A549 (cell line): Measurements from ENCODE around the gene ZNF521. TPM values are rescaled to one million over a fixed set of nuclear protein-coding genes. Genes with fewer than 3 reads are reported as not detected.

Source experiments
- ATAC-seq, 2 experiments: fragments of 200-7000 bp in 1 of 2; fragments of >200 bp in 1 of 2; cut with Nextera tagmentation in 1 of 2; cut with Tn5 transposase in 1 of 2; 3 replicates each; pipeline versions ENCODE4 v1.8.0 to v1.9.1; 2018 to 2020; ENCODE audit warnings: mild to moderate bottlenecking in 1 of 2, moderate library complexity in 1 of 2
- CTCF ChIA-PET: fragments of 300-600 bp; sonication (Branson Sonifier 250); formaldehyde crosslinking; extraction: SDS; loops from one replicate; lab custom pipeline; 2021; ENCODE audit warnings: antibody characterized with exemption, inconsistent platforms; lab: Yijun Ruan, JAX
- POLR2A ChIA-PET: fragments of 350-600 bp; formaldehyde crosslinking; extraction: SDS; loops from one replicate; lab custom pipeline; 2021; ENCODE audit warnings: antibody characterized with exemption, inconsistent platforms; lab: Yijun Ruan, JAX
- DNase-seq, 2 experiments: peaks; one replicate each; pipeline versions ENCODE4 v3.0.0 to v3.0.0-alpha.2; 2011 to 2016; ENCODE audit warnings: low read depth in 1 of 2, low spot score in 1 of 2
- FAIRE-seq: peaks from 2 replicates; lab custom pipeline; 2011; peaks lifted over from hg19 to GRCh38; lab: Jason Lieb, UNC
- H3K27ac ChIP-seq, 2 experiments: fragments of >200 bp; sonication (Bioruptor Twin); formaldehyde crosslinking; 3 replicates each; pipeline ENCODE4 v1.5.1; 2016 to 2017
- H3K4me1 ChIP-seq: fragments of >200 bp; sonication (Bioruptor Twin); formaldehyde crosslinking; 3 replicates; pipeline ENCODE4 v1.6.1; 2016
- H3K4me2 ChIP-seq: fragments of >200 bp; sonication (Bioruptor Twin); formaldehyde crosslinking; 3 replicates; pipeline ENCODE4 v1.6.1; 2016
- H3K4me3 ChIP-seq: fragments of >200 bp; sonication (Bioruptor Twin); formaldehyde crosslinking; 3 replicates; pipeline ENCODE4 v1.5.1; 2016
- H3K9me3 ChIP-seq: fragments of >200 bp; sonication (Bioruptor Twin); formaldehyde crosslinking; 3 replicates; pipeline ENCODE4 v1.6.1; 2016
- BHLHE40 ChIP-seq: IDR thresholded peaks from 2 replicates; pipeline ENCODE4 v1.6.1; 2012; ENCODE audit warnings: low read depth, low read length, inconsistent platforms
- CBX2 ChIP-seq: fragments of 200-600 bp; sonication (generic); IDR thresholded peaks from 2 replicates; pipeline ENCODE4 v1.6.1; 2016; ENCODE audit warnings: low read depth, mild to moderate bottlenecking, borderline replicate concordance
- CBX8 ChIP-seq: fragments of 200-600 bp; sonication (generic); IDR thresholded peaks from 2 replicates; pipeline ENCODE4 v1.6.1; 2016
- CEBPB ChIP-seq, 2 experiments: fragments of >200 bp in 1 of 2; sonication (Bioruptor Twin) in 1 of 2; formaldehyde crosslinking in 1 of 2; IDR thresholded peaks; 2 replicates each; pipeline ENCODE4 v1.6.1; 2012 to 2016
- EHF ChIP-seq: fragments of 250-450 bp; sonication (Bioruptor Pico); IDR thresholded peaks from 2 replicates; pipeline ENCODE4 v1.5.0; 2020; ENCODE audit warnings: mild to moderate bottlenecking
- EHMT2 ChIP-seq: fragments of 200-600 bp; sonication (generic); IDR thresholded peaks from 2 replicates; pipeline ENCODE4 v1.6.1; 2016; ENCODE audit warnings: antibody characterized with exemption, low read depth, mild to moderate bottlenecking, moderate library complexity
- FOSL2 ChIP-seq, 2 experiments: fragments of 450-650 bp in 1 of 2; fragments of >200 bp in 1 of 2; sonication (Bioruptor Twin) in 1 of 2; formaldehyde crosslinking; IDR thresholded peaks; 2 replicates each; pipeline versions ENCODE4 v1.5.0 to v1.6.1; 2016 to 2020; ENCODE audit warnings: mild to moderate bottlenecking in 1 of 2, moderate library complexity in 1 of 2
- GATA3 ChIP-seq: IDR thresholded peaks from 2 replicates; pipeline ENCODE4 v1.6.1; 2012; ENCODE audit warnings: borderline replicate concordance
- HOXB5 ChIP-seq: fragments of 250-450 bp; sonication (Bioruptor Pico); IDR thresholded peaks from 2 replicates; pipeline ENCODE4 v1.5.0; 2020; ENCODE audit warnings: mild to moderate bottlenecking, moderate library complexity
- KDM1A ChIP-seq: fragments of 200-600 bp; sonication (generic); IDR thresholded peaks from 2 replicates; pipeline ENCODE4 v1.6.1; 2016; ENCODE audit warnings: low read depth, mild to moderate bottlenecking
- MAZ ChIP-seq: fragments of 150-350 bp; IDR thresholded peaks from 2 replicates; pipeline ENCODE4 v1.6.1; 2014; ENCODE audit warnings: antibody characterized with exemption, low read depth, low read length, borderline replicate concordance
- NFE2L2 ChIP-seq: fragments of 150-350 bp; conservative IDR thresholded peaks from 2 replicates; pipeline ENCODE4 v1.6.1; 2014; ENCODE audit warnings: low read length
- PHF8 ChIP-seq: fragments of 200-600 bp; sonication (generic); IDR thresholded peaks from 2 replicates; pipeline ENCODE4 v1.6.1; 2016; ENCODE audit warnings: low read depth, mild to moderate bottlenecking, antibody characterized with exemption, moderate library complexity, borderline replicate concordance
- POLR2A ChIP-seq: IDR thresholded peaks from 2 replicates; pipeline ENCODE4 v1.6.1; 2012; ENCODE audit warnings: mild to moderate bottlenecking, low read length
- POLR2AphosphoS2 ChIP-seq: conservative IDR thresholded peaks from 2 replicates; pipeline ENCODE4 v1.6.1; 2012; ENCODE audit warnings: low read length, improper control_type of control experiment, inconsistent platforms
- RARB ChIP-seq: fragments of 250-450 bp; sonication (Bioruptor Pico); IDR thresholded peaks from 2 replicates; pipeline ENCODE4 v1.8.0; 2021; ENCODE audit warnings: mild to moderate bottlenecking, moderate library complexity
- RCOR1 ChIP-seq: fragments of 150-350 bp; IDR thresholded peaks from 2 replicates; pipeline ENCODE4 v1.6.1; 2014; ENCODE audit warnings: antibody characterized with exemption, low read length, low read depth
- SMC3 ChIP-seq: fragments of >200 bp; sonication (Bioruptor Twin); formaldehyde crosslinking; IDR thresholded peaks from 3 replicates; pipeline ENCODE4 v1.6.1; 2018; ENCODE audit warnings: inconsistent platforms
- SREBF2 ChIP-seq: fragments of 450-650 bp; IDR thresholded peaks from 2 replicates; pipeline ENCODE4 v1.6.1; 2014; ENCODE audit warnings: mild to moderate bottlenecking, moderate library complexity
- ZFP36 ChIP-seq: fragments of 450-650 bp; IDR thresholded peaks from 2 replicates; pipeline ENCODE4 v1.6.1; 2014; ENCODE audit warnings: borderline replicate concordance; ENCODE audit not compliant: partially characterized antibody
- ZSCAN20 ChIP-seq: fragments of 250-450 bp; sonication (Bioruptor Pico); IDR thresholded peaks from 2 replicates; pipeline ENCODE4 v1.8.0; 2022; ENCODE audit warnings: mild to moderate bottlenecking, moderate library complexity
- WGBS: methylation state at CpG from one replicate; pipeline ENCODE4 v1.1.6; 2017; ENCODE audit errors: missing lambda C conversion rate; 5-methylcytosine and 5-hydroxymethylcytosine counted together
- polyA plus RNA-seq, 4 experiments: library from polyadenylated mRNA; depleted of rRNA in 3 of 4; stranded (reverse); fragments of >200 nt; fragmentation: RNase III in 1 of 4; extraction: RNeasy Plus Mini Kit Qiagen cat#74134 plus additional on column Dnase treatment in 1 of 4; gene quantifications; 2 replicates in 3 of 4; 3 replicates in 1 of 4; pipeline ENCODE4 v1.2.3, GENCODE V29; 2011 to 2017
- TF ChIP-seq, protein P1 (sequence below): fragments of >200 bp; sonication (Bioruptor Twin); formaldehyde crosslinking; IDR thresholded peaks from 2 replicates; pipeline ENCODE4 v1.6.1; 2016
- TF ChIP-seq, protein P2 (sequence below): IDR thresholded peaks from 2 replicates; pipeline ENCODE4 v1.6.1; 2012
- TF ChIP-seq, protein P3 (sequence below): fragments of 250-450 bp; sonication (Bioruptor Pico); IDR thresholded peaks from 2 replicates; pipeline ENCODE4 v1.5.0; 2020; ENCODE audit warnings: low read depth, mild to moderate bottlenecking, moderate library complexity
- TF ChIP-seq, protein P4 (sequence below): IDR thresholded peaks from 2 replicates; pipeline ENCODE4 v1.6.1; 2012; ENCODE audit warnings: low read depth, borderline replicate concordance

Gene ZNF521
- polyA plus RNA-seq, 2 of the 4 experiments (the other 2 are of a cell fraction), result not detected

DNA sequence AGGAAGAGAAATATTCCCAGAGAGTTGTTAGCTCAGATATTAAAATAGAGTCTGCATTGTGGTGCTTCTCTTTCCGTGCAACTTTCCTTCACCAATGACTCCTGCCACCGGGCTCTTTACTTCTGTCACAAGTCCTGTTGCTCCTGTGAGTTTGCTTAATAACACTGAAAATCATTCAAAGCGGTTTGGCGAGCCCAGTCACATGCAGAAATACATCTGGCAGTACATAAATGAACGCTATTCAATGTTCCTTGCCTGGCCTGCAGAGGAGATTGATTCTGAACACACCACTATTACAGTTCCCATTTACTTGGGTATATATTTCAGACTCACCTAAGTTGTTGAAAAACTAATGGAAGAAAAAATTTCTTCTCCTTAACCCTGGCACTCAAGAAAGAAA is 276.6 kb downstream of the ZNF521 start:
- WGBS, result 9% methylated on average over 5 of the region's 5 CpGs
- Histone ChIP-seq H3K4me3 (no peak overlapping the region), H3K4me2 (no peak overlapping the region), H3K27ac (no peak overlapping the region), H3K4me1 (no peaks in the 10 kb centered on the region), H3K9me3 (no peaks in the 10 kb centered on the region)
- no peak for ATAC-seq
- POLR2A ChIA-PET, result no interaction called here
- CTCF ChIA-PET, result no interaction called here
- no peak for DNase-seq
- TF ChIP-seq SMC3 (no peak), POLR2A (no peak), ZSCAN20 (no peak), GATA3 (no peak), PHF8 (no peak), KDM1A (no peak), NFE2L2 (no peak), CBX8 (no peak), ZFP36 (no peak), CEBPB (IDR thresholded peaks at IDR 0.05) (no peak), CBX2 (no peak), EHMT2 (no peak), RARB (no peak), EHF (CRISPR knock-in tag) (no peak)
- TF ChIP-seq, protein P1, sequence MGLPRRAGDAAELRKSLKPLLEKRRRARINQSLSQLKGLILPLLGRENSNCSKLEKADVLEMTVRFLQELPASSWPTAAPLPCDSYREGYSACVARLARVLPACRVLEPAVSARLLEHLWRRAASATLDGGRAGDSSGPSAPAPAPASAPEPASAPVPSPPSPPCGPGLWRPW, result no peak
- TF ChIP-seq, protein P2, sequence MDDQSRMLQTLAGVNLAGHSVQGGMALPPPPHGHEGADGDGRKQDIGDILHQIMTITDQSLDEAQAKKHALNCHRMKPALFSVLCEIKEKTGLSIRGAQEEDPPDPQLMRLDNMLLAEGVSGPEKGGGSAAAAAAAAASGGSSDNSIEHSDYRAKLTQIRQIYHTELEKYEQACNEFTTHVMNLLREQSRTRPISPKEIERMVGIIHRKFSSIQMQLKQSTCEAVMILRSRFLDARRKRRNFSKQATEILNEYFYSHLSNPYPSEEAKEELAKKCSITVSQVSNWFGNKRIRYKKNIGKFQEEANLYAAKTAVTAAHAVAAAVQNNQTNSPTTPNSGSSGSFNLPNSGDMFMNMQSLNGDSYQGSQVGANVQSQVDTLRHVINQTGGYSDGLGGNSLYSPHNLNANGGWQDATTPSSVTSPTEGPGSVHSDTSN, result no peak
- FAIRE-seq, result no peak

DNA sequence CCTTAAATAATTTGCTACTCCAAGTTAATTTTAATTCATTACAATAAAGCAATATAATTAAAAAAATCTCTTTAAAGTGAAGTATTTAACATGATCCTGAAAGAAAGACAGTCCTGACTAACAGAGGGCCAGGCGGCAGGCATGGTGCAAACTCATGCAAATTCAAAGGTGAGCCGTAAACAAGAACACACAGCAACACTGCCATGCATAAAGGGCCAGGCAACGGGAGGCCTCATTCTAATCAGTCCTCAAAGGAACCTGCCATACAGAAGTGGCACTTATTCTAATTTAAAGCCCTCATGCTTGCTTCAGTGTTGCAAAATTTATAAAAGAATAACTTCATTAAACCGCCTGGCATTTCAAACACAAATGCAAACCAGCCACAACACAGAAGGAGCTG is 277.0 kb downstream of the ZNF521 start:
- Histone ChIP-seq H3K9me3 (no peaks in the 10 kb centered on the region), H3K4me3 (no peak overlapping the region), H3K4me1 (no peaks in the 10 kb centered on the region), H3K27ac (no peak overlapping the region), H3K4me2 (no peak overlapping the region)
- DNase-seq (no peak), FAIRE-seq (no peak), ATAC-seq (no peak)
- TF ChIP-seq POLR2AphosphoS2 (no peak), GATA3 (no peak), HOXB5 (CRISPR knock-in tag) (no peak), FOSL2 (IDR thresholded peaks at IDR 0.05) (no peak), FOSL2 (CRISPR knock-in tag; IDR thresholded peaks at IDR 0.05) (no peak), PHF8 (no peak), RCOR1 (no peak), ZFP36 (no peak), SREBF2 (no peak), MAZ (no peak), BHLHE40 (no peak)
- TF ChIP-seq, protein P3, sequence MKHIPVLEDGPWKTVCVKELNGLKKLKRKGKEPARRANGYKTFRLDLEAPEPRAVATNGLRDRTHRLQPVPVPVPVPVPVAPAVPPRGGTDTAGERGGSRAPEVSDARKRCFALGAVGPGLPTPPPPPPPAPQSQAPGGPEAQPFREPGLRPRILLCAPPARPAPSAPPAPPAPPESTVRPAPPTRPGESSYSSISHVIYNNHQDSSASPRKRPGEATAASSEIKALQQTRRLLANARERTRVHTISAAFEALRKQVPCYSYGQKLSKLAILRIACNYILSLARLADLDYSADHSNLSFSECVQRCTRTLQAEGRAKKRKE (CRISPR knock-in tag), result no peak
- TF ChIP-seq, protein P4, sequence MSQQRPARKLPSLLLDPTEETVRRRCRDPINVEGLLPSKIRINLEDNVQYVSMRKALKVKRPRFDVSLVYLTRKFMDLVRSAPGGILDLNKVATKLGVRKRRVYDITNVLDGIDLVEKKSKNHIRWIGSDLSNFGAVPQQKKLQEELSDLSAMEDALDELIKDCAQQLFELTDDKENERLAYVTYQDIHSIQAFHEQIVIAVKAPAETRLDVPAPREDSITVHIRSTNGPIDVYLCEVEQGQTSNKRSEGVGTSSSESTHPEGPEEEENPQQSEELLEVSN, result no peak
- TF ChIP-seq, protein P1, result no peak
- ChIA-PET CTCF (interaction anchor here (0.7 kb wide), 1 partner anchor 39 kb away, joined by 3 read pairs; no protein-coding TSS in a partner anchor), POLR2A (no interaction called here)
- whole genome bisulfite sequencing, result 8% methylated on average over 4 of the region's 4 CpGs
